H1 (cell line): ENCODE data around the gene DUSP12. TPM values are rescaled to one million over a fixed set of nuclear protein-coding genes. Genes with fewer than 3 reads are reported as not detected.

ENCODE experiments used
- polyA plus RNA-seq, 7 experiments: library from polyadenylated mRNA; depleted of rRNA in 3 of 7; stranded (reverse) in 5 of 7; unstranded in 2 of 7; fragments of >200 nt in 5 of 7; fragments of 200-250 nt in 2 of 7; gene quantifications; 1 replicate in 5 of 7; 2 replicates in 1 of 7; 4 replicates in 1 of 7; pipeline versions ENCODE4 v1.2.1 to v1.2.3, GENCODE V29; 2011 to 2013; ENCODE audit warnings: missing spikeins in 2 of 7, mixed read lengths in 2 of 7
- total RNA-seq: library from RNA; stranded (reverse); fragmentation: NEBNext Ultra II Directional; extraction: Animal tissue kit (Norgen Biotek cat#: 25700); gene quantifications from 2 replicates; pipeline ENCODE4 v1.2.1, GENCODE V29; 2021
- TF ChIP-seq, protein P1 (sequence below): fragments of 300-600 bp; sonication (generic); IDR thresholded peaks from 2 replicates; pipeline ENCODE4 v1.7.1; 2012; ENCODE audit warnings: low read length, moderate library complexity, mild to moderate bottlenecking, inconsistent platforms; ENCODE audit not compliant: insufficient replicate concordance

The DUSP12 gene
- total and polyA plus RNA-seq, 2 of the 8 experiments (the other 6 are each of a cell fraction or from before 2014, with no cell fraction given) = 27.6 to 33.9 TPM

DNA sequence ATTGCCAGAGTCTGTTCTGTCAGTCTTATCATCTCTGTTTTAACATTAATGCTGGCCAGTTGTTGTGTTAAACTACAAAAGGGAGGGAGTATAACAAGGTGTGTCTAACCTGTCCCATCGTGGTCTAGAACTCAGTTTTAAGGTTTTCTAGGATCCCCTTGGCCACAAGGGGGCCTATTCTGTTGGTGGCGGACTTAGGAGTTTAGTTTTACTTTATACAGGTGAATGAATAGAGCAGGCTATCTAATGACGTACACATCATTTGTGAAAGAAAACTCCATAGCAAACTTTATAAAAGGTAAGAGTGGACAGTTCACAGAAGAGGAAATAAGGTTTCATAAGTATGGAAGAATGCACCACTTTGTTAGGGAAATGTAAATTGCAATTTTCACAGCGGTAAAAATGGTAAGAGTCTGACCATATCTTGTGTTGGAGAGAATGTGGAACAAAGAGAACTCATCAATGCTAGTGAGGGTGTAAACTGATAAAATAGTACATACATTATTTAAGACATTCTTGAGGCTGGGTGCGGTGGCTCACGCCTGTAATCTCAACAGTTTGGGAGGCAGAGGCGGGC is 14.0 kb downstream of the DUSP12 start (continued):
- TF ChIP-seq, protein P1, sequence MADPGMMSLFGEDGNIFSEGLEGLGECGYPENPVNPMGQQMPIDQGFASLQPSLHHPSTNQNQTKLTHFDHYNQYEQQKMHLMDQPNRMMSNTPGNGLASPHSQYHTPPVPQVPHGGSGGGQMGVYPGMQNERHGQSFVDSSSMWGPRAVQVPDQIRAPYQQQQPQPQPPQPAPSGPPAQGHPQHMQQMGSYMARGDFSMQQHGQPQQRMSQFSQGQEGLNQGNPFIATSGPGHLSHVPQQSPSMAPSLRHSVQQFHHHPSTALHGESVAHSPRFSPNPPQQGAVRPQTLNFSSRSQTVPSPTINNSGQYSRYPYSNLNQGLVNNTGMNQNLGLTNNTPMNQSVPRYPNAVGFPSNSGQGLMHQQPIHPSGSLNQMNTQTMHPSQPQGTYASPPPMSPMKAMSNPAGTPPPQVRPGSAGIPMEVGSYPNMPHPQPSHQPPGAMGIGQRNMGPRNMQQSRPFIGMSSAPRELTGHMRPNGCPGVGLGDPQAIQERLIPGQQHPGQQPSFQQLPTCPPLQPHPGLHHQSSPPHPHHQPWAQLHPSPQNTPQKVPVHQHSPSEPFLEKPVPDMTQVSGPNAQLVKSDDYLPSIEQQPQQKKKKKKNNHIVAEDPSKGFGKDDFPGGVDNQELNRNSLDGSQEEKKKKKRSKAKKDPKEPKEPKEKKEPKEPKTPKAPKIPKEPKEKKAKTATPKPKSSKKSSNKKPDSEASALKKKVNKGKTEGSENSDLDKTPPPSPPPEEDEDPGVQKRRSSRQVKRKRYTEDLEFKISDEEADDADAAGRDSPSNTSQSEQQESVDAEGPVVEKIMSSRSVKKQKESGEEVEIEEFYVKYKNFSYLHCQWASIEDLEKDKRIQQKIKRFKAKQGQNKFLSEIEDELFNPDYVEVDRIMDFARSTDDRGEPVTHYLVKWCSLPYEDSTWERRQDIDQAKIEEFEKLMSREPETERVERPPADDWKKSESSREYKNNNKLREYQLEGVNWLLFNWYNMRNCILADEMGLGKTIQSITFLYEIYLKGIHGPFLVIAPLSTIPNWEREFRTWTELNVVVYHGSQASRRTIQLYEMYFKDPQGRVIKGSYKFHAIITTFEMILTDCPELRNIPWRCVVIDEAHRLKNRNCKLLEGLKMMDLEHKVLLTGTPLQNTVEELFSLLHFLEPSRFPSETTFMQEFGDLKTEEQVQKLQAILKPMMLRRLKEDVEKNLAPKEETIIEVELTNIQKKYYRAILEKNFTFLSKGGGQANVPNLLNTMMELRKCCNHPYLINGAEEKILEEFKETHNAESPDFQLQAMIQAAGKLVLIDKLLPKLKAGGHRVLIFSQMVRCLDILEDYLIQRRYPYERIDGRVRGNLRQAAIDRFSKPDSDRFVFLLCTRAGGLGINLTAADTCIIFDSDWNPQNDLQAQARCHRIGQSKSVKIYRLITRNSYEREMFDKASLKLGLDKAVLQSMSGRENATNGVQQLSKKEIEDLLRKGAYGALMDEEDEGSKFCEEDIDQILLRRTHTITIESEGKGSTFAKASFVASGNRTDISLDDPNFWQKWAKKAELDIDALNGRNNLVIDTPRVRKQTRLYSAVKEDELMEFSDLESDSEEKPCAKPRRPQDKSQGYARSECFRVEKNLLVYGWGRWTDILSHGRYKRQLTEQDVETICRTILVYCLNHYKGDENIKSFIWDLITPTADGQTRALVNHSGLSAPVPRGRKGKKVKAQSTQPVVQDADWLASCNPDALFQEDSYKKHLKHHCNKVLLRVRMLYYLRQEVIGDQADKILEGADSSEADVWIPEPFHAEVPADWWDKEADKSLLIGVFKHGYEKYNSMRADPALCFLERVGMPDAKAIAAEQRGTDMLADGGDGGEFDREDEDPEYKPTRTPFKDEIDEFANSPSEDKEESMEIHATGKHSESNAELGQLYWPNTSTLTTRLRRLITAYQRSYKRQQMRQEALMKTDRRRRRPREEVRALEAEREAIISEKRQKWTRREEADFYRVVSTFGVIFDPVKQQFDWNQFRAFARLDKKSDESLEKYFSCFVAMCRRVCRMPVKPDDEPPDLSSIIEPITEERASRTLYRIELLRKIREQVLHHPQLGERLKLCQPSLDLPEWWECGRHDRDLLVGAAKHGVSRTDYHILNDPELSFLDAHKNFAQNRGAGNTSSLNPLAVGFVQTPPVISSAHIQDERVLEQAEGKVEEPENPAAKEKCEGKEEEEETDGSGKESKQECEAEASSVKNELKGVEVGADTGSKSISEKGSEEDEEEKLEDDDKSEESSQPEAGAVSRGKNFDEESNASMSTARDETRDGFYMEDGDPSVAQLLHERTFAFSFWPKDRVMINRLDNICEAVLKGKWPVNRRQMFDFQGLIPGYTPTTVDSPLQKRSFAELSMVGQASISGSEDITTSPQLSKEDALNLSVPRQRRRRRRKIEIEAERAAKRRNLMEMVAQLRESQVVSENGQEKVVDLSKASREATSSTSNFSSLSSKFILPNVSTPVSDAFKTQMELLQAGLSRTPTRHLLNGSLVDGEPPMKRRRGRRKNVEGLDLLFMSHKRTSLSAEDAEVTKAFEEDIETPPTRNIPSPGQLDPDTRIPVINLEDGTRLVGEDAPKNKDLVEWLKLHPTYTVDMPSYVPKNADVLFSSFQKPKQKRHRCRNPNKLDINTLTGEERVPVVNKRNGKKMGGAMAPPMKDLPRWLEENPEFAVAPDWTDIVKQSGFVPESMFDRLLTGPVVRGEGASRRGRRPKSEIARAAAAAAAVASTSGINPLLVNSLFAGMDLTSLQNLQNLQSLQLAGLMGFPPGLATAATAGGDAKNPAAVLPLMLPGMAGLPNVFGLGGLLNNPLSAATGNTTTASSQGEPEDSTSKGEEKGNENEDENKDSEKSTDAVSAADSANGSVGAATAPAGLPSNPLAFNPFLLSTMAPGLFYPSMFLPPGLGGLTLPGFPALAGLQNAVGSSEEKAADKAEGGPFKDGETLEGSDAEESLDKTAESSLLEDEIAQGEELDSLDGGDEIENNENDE = no peak
